ENCODE results near the gene SLC25A12. TPM values are rescaled to one million over a fixed set of nuclear protein-coding genes. Genes with fewer than 3 reads are reported as not detected.

SLC25A12 gene, protein sequence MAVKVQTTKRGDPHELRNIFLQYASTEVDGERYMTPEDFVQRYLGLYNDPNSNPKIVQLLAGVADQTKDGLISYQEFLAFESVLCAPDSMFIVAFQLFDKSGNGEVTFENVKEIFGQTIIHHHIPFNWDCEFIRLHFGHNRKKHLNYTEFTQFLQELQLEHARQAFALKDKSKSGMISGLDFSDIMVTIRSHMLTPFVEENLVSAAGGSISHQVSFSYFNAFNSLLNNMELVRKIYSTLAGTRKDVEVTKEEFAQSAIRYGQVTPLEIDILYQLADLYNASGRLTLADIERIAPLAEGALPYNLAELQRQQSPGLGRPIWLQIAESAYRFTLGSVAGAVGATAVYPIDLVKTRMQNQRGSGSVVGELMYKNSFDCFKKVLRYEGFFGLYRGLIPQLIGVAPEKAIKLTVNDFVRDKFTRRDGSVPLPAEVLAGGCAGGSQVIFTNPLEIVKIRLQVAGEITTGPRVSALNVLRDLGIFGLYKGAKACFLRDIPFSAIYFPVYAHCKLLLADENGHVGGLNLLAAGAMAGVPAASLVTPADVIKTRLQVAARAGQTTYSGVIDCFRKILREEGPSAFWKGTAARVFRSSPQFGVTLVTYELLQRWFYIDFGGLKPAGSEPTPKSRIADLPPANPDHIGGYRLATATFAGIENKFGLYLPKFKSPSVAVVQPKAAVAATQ
- 9.7 TPM for total RNA-seq (ENCODE audit: unreplicated experiment)
- long read RNA-seq, partial matches to known transcripts = 3 of 5 reads
- long read RNA-seq, other reads (novel, unspliced or antisense) = 1 of 5 reads

DNA sequence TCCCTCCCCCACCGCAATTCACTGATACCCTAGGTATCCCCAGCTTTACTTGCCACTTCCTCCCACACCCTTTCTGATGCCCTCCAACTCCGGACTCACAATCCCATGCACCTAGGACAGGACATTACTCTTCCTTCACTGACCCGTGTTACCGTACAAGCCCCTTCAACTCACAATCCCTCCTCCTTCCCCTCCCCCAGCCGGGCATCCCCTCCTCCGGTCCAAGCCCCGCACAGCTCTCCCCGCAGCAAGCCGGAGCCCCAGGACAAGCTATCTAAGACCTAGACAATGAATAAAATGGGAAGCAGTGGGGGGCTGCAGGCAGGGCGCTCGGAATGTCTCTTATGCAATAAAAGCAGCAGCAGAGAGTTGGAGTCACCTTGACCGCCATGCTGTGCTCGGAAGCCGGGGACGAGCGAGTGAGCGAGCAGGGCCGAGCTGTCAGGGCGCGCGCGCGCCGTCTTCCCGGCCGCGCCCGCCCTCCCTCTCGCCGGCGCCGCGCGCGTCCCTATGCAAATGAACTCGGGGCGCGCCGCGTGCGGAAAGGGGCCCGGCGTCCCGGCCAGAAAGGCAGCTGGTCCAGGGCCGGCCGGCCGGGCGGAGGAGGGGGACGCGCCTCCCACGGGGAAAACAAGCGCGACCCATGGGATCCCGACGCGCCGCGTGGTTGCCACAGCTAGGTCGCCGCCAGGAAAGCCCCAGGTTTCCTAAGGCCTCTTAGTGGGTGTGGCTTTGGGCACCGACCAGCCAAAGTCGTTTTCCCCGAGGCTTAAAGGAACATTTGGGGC lies at the start of gene SLC25A12:
Gene SLC25A12 (minus strand): TSS at position 421 of the 788 bp plus-strand sequence. CDS start 30 bp downstream, at position 391.
- Mint-ChIP-seq H3K4me3 (ENCODE audit: unreplicated experiment) (peak within 1 kb of the TSS; percentile 98), H3K9me3 (ENCODE audit: unreplicated experiment) (no peaks in the 10 kb centered on the region), H3K27me3 (ENCODE audit: unreplicated experiment) (peaks cover 4% of the 10 kb centered on the region), H3K27ac (ENCODE audit: unreplicated experiment) (peak within 1 kb of the TSS; percentile 85), H3K4me1 (ENCODE audit: unreplicated experiment) (peaks cover 6% of the 10 kb centered on the region), H3K36me3 (ENCODE audit: low read depth, unreplicated experiment) (no peaks in the 10 kb centered on the region)
- TF ChIP-seq, protein P1, sequence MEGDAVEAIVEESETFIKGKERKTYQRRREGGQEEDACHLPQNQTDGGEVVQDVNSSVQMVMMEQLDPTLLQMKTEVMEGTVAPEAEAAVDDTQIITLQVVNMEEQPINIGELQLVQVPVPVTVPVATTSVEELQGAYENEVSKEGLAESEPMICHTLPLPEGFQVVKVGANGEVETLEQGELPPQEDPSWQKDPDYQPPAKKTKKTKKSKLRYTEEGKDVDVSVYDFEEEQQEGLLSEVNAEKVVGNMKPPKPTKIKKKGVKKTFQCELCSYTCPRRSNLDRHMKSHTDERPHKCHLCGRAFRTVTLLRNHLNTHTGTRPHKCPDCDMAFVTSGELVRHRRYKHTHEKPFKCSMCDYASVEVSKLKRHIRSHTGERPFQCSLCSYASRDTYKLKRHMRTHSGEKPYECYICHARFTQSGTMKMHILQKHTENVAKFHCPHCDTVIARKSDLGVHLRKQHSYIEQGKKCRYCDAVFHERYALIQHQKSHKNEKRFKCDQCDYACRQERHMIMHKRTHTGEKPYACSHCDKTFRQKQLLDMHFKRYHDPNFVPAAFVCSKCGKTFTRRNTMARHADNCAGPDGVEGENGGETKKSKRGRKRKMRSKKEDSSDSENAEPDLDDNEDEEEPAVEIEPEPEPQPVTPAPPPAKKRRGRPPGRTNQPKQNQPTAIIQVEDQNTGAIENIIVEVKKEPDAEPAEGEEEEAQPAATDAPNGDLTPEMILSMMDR (IDR thresholded peaks at IDR 0.05; ENCODE audit: unreplicated experiment) = no peak
- DNase-seq (ENCODE audit: low spot score) = peak; percentile 76

DNA sequence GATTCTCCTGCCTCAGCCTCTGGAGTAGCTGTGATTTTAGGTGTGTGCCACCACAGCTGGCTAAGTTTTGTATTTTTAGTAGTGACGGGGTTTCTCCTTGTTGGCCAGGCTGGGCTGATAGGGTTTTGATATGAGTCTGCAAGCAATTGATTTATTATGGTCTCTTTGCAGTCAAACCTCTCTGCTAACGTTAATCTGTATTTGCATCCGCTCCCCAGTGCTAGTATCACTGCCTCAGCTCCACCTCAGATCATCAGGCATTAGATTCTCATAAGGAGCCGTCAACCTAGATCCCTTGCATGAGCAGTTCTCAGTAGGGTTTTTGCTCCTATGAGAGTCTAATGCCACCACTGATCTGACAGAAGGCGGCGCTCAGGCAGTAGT lies 47.3 kb upstream of the SLC25A12 start:
- Mint-ChIP-seq H3K36me3 (ENCODE audit: low read depth, unreplicated experiment) (peaks cover 15% of the 10 kb centered on the region), H3K27ac (ENCODE audit: unreplicated experiment) (no peak overlapping the region), H3K4me3 (ENCODE audit: unreplicated experiment) (no peak overlapping the region), H3K9me3 (ENCODE audit: unreplicated experiment) (no peaks in the 10 kb centered on the region), H3K27me3 (ENCODE audit: unreplicated experiment) (peaks cover 3% of the 10 kb centered on the region), H3K4me1 (ENCODE audit: unreplicated experiment) (no peaks in the 10 kb centered on the region)
- no peak for DNase-seq (ENCODE audit: low spot score)
- TF ChIP-seq, protein P1 (IDR thresholded peaks at IDR 0.05; ENCODE audit: unreplicated experiment) = no peak

DNA sequence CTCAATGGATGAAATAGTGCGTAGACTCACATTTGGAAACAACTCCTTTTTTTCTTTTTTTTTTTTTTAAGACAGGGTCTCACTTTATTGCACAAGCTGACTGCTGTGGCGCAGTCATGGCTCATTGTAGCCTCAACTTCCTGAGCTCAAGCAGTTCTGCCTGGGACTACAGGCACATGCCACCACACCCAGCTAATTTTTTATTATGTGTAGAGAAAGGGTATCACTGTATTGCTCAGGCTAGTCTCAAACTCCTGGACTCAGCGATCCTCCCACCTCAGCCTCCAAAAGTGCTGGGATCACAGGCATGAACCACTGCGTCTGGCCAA lies 45.7 kb upstream of the SLC25A12 start:
- peaks cover 5% of the 10 kb centered on the region for H3K27me3 Mint-ChIP-seq (ENCODE audit: unreplicated experiment)
- H3K4me3 Mint-ChIP-seq (ENCODE audit: unreplicated experiment) = no peak overlapping the region
- no peaks in the 10 kb centered on the region for H3K4me1 Mint-ChIP-seq (ENCODE audit: unreplicated experiment)
- TF ChIP-seq, protein P1 (IDR thresholded peaks at IDR 0.05; ENCODE audit: unreplicated experiment) = no peak
- H3K27ac Mint-ChIP-seq (ENCODE audit: unreplicated experiment) = no peak overlapping the region
- no peak for DNase-seq (ENCODE audit: low spot score)
- no peaks in the 10 kb centered on the region for H3K9me3 Mint-ChIP-seq (ENCODE audit: unreplicated experiment)
- H3K36me3 Mint-ChIP-seq (ENCODE audit: low read depth, unreplicated experiment) = peaks cover 15% of the 10 kb centered on the region

DNA sequence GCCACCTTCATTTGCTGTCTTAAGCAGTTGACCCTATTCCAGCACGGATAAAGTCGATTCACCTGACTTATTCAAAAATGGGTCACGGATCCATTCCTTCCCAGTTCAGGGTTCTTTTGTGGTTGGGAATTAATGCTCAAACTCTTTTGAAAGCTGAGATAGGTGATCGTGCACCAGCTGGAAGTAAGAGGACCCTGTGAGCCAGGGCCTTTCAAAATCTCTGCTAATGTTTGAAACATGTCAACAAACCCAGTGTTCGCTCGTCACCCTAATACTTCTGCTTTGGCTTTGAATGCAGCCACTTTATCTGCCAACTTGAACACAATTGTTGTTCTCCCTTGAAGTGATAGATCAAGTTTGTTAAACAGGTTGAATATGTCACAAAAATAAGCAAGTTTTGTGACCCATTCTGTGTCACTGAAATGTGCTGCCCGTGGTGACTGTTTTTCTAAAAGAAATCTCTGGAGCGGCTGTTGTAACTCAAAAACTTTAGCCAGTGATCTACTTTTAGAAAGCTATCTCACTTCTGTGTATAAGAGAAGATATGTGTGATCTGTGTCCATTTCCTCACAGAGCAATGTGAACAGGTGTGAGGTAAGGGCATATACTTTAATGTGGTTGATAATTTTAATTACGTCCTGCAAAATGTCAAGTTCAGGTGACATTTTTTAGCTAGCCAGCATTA lies 45.2 kb upstream of the SLC25A12 start:
- Mint-ChIP-seq H3K9me3 (ENCODE audit: unreplicated experiment) (no peaks in the 10 kb centered on the region), H3K27ac (ENCODE audit: unreplicated experiment) (no peak overlapping the region), H3K27me3 (ENCODE audit: unreplicated experiment) (peaks cover 5% of the 10 kb centered on the region), H3K36me3 (ENCODE audit: low read depth, unreplicated experiment) (peaks cover 15% of the 10 kb centered on the region), H3K4me3 (ENCODE audit: unreplicated experiment) (no peak overlapping the region), H3K4me1 (ENCODE audit: unreplicated experiment) (no peaks in the 10 kb centered on the region)
- no peak for DNase-seq (ENCODE audit: low spot score)
- TF ChIP-seq, protein P1 (IDR thresholded peaks at IDR 0.05; ENCODE audit: unreplicated experiment) = no peak
